ENCODE results near the gene FGD5. TPM values are rescaled to one million over a fixed set of nuclear protein-coding genes. Genes with fewer than 3 reads are reported as not detected.

FGD5 gene
- total and polyA plus RNA-seq, 9 of the 15 experiments (the other 6 are each of a cell fraction or from before 2014, with no cell fraction given), result 0.18 TPM; not detected in 8

DNA sequence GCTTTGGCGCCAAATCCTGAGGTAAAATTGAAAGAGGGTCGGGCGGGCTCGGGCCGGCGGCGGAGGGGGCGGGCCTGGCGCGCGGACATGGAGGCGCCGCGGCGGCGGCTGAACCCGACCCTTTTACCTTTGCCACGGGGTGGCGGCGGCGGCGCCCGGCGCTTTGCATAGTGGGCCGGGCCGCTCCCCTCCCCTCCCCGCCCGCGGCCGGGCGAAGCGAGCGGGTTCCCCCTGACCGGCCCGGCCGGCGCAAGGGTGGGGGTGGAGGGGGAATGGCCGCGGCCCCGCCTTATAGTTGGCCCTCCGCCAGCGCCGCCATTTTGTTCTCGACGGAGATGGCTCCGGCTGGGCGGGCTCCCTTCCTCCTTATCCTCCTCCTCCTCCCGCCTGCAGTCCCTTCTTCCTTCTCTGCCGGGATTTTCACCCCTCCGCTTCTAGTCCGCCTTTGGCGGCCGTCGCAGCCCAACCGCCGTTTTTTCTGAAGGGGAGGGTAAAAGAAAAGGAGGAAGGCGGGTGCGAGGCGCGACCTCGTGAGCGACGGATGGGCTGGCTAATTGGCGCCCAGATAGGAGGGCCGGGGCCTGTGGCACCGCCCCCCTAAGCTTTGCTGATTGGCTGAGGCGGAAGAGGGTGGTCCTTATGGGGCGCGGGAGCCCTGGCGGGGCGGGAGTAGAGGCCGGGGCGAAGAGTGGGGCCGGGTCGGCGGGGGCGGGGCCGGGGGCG lies 129.3 kb downstream of the FGD5 start (continued):
- TF ChIP-seq ZNF586 (CRISPR knock-in tag; conservative IDR thresholded peaks at IDR 0.05), result no peak
- TF ChIP-seq SMC3 (conservative IDR thresholded peaks at IDR 0.05; ENCODE audit: insufficient read depth, low read depth, low read length), result no peak
- TF ChIP-seq, protein P1, sequence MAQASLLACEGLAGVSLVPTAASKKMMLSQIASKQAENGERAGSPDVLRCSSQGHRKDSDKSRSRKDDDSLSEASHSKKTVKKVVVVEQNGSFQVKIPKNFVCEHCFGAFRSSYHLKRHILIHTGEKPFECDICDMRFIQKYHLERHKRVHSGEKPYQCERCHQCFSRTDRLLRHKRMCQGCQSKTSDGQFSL (CRISPR knock-in tag; IDR thresholded peaks at IDR 0.05), result no peak
- TF ChIP-seq, protein P1 (tag; IDR thresholded peaks at IDR 0.05), result 0 out of 4 replicates have a peak, but pooled peaks of 1 of the 2 experiments have one; percentile 32
- no peak for TF ChIP-seq ZNF785 (CRISPR knock-in tag; IDR thresholded peaks at IDR 0.05)
- no peak for TF ChIP-seq ZNF780A (CRISPR knock-in tag; IDR thresholded peaks at IDR 0.05)
- TF ChIP-seq PML (IDR thresholded peaks at IDR 0.05; ENCODE audit: low read length), result 0 out of 2 replicates have a peak, but pooled peaks have one; percentile 17
- TF ChIP-seq, protein P2, sequence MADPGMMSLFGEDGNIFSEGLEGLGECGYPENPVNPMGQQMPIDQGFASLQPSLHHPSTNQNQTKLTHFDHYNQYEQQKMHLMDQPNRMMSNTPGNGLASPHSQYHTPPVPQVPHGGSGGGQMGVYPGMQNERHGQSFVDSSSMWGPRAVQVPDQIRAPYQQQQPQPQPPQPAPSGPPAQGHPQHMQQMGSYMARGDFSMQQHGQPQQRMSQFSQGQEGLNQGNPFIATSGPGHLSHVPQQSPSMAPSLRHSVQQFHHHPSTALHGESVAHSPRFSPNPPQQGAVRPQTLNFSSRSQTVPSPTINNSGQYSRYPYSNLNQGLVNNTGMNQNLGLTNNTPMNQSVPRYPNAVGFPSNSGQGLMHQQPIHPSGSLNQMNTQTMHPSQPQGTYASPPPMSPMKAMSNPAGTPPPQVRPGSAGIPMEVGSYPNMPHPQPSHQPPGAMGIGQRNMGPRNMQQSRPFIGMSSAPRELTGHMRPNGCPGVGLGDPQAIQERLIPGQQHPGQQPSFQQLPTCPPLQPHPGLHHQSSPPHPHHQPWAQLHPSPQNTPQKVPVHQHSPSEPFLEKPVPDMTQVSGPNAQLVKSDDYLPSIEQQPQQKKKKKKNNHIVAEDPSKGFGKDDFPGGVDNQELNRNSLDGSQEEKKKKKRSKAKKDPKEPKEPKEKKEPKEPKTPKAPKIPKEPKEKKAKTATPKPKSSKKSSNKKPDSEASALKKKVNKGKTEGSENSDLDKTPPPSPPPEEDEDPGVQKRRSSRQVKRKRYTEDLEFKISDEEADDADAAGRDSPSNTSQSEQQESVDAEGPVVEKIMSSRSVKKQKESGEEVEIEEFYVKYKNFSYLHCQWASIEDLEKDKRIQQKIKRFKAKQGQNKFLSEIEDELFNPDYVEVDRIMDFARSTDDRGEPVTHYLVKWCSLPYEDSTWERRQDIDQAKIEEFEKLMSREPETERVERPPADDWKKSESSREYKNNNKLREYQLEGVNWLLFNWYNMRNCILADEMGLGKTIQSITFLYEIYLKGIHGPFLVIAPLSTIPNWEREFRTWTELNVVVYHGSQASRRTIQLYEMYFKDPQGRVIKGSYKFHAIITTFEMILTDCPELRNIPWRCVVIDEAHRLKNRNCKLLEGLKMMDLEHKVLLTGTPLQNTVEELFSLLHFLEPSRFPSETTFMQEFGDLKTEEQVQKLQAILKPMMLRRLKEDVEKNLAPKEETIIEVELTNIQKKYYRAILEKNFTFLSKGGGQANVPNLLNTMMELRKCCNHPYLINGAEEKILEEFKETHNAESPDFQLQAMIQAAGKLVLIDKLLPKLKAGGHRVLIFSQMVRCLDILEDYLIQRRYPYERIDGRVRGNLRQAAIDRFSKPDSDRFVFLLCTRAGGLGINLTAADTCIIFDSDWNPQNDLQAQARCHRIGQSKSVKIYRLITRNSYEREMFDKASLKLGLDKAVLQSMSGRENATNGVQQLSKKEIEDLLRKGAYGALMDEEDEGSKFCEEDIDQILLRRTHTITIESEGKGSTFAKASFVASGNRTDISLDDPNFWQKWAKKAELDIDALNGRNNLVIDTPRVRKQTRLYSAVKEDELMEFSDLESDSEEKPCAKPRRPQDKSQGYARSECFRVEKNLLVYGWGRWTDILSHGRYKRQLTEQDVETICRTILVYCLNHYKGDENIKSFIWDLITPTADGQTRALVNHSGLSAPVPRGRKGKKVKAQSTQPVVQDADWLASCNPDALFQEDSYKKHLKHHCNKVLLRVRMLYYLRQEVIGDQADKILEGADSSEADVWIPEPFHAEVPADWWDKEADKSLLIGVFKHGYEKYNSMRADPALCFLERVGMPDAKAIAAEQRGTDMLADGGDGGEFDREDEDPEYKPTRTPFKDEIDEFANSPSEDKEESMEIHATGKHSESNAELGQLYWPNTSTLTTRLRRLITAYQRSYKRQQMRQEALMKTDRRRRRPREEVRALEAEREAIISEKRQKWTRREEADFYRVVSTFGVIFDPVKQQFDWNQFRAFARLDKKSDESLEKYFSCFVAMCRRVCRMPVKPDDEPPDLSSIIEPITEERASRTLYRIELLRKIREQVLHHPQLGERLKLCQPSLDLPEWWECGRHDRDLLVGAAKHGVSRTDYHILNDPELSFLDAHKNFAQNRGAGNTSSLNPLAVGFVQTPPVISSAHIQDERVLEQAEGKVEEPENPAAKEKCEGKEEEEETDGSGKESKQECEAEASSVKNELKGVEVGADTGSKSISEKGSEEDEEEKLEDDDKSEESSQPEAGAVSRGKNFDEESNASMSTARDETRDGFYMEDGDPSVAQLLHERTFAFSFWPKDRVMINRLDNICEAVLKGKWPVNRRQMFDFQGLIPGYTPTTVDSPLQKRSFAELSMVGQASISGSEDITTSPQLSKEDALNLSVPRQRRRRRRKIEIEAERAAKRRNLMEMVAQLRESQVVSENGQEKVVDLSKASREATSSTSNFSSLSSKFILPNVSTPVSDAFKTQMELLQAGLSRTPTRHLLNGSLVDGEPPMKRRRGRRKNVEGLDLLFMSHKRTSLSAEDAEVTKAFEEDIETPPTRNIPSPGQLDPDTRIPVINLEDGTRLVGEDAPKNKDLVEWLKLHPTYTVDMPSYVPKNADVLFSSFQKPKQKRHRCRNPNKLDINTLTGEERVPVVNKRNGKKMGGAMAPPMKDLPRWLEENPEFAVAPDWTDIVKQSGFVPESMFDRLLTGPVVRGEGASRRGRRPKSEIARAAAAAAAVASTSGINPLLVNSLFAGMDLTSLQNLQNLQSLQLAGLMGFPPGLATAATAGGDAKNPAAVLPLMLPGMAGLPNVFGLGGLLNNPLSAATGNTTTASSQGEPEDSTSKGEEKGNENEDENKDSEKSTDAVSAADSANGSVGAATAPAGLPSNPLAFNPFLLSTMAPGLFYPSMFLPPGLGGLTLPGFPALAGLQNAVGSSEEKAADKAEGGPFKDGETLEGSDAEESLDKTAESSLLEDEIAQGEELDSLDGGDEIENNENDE (IDR thresholded peaks at IDR 0.05; ENCODE audit: low read depth, low read length), result no peak
- TF ChIP-seq PHF21A (IDR thresholded peaks at IDR 0.05; ENCODE audit: borderline replicate concordance, low read depth), result no peak
- TF ChIP-seq RBBP5 (IDR thresholded peaks at IDR 0.05; ENCODE audit: borderline replicate concordance, insufficient read depth, low read length, poor library complexity, severe bottlenecking), result peak; percentile 93
- no peak for TF ChIP-seq HDGF (IDR thresholded peaks at IDR 0.05)

All from K562 (cell line).